8988T (cell line): ENCODE data around the gene RTN4.
"Not testable (repeated sequence)": the region's sequence is repeated elsewhere in the genome, so short reads cannot be mapped to it uniquely, and the experiment has no call there.

Experiments used
- DNase-seq: peaks from one replicate; pipeline ENCODE4 v3.0.0; 2011

RTN4 gene

GRCh38 chr2:55009277-55010060 is 40.8 kb downstream of the RTN4 start:
- no peak for DNase-seq

GRCh38 chr2:55006306-55006705 is 43.9 kb downstream of the RTN4 start:
- no peak for DNase-seq

GRCh38 chr2:55003706-55004639 is 46.3 kb downstream of the RTN4 start:
- no peak for DNase-seq

- DNase-seq, result no peak
These were observed 48.5 kb downstream of the RTN4 start for GRCh38 chr2:55001716-55002115.

GRCh38 chr2:55000341-55000740 is 49.9 kb downstream of the RTN4 start:
- no peak for DNase-seq

DNA sequence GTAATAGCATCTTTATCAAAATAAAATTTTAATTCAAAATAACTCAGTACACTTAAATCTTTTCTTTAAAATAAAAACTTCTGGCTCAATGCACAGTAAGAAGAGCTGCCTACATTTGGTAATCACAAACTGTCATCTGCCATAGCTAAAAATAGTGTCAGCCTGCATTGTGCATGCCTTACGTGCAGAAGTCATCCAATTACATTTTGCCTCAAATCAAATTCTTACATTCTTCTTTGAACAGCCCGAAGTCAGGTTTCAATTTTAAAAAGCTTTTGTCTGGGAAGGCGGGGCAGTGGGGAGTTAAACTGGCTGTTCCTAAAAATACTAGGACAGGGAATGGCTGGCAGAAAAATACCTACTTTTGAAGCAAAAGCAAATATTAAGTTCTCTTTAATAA is 51.1 kb downstream of the RTN4 start:
- no peak for DNase-seq

- no peak for DNase-seq
These were observed 52.4 kb downstream of the RTN4 start for GRCh38 chr2:54997826-54998225.

GRCh38 chr2:54995553-54995952 is 54.7 kb downstream of the RTN4 start:
- no peak for DNase-seq

- not testable (repeated sequence) for DNase-seq
These were observed 59.6 kb downstream of the RTN4 start for GRCh38 chr2:54990694-54991093.

GRCh38 chr2:54988612-54989011 is 61.6 kb downstream of the RTN4 start:
- DNase-seq, result no peak

GRCh38 chr2:54986264-54986663 is 64.0 kb downstream of the RTN4 start:
- no peak for DNase-seq

GRCh38 chr2:54984476-54984875 is 65.8 kb downstream of the RTN4 start:
- no peak for DNase-seq

DNA sequence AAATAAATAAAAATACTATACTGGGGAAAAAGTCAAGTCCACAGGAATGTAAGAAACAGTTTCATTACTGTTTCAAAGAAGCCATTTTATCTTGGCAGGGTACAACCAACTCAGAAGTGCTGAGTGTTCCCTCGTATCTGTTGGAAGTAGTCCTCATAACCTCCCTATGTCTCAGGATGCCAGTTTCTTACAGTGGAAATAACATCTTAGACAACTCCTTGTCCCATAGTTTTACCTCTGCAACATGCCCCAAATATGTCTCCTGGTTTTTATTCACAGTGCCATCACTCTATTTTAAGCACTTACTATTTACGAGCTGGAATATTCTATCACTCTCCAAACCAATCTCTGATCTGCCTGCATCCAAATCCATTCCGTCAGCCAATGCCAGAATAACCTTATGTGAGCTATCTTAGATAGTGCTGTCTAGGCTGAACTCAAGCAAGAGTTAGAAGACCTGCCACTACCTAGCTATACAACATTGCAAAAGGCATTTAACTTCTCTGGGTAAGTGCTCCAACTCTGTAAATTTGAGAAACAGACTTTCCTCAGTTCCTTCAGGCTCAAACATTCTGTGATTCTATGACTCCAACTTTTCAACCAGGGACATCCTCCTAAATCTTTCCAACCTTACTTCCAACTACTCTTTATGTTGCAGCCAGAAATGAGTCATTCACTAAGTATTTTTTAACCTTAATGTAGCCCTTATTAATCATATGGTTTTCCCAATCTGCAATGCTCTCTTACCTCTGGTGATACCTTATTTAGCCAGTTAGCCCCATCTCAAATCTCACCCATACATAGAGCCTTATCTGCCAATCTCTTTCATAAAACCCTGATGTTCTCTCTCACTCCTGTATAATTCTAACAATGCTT is 66.7 kb downstream of the RTN4 start:
- DNase-seq, result no peak

DNA sequence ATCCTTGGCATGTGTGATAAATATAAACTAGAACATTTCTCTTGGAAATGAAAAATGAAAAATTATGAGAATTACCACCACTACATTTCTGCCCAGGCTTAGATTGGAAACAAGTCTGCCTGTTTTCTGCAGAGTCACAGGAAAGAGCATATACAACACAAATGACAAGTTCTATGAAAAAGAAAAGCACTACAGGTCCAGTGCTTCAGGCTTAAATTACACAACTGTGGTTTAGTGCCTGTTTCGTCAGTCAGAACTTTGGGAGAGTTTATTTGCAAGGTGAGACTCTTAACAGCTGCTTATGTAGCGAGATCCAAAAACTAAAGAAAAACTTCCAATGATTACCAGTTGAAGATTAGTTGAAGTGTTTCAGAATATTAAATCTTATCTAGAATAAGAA is 68.9 kb downstream of the RTN4 start:
- no peak for DNase-seq

DNA sequence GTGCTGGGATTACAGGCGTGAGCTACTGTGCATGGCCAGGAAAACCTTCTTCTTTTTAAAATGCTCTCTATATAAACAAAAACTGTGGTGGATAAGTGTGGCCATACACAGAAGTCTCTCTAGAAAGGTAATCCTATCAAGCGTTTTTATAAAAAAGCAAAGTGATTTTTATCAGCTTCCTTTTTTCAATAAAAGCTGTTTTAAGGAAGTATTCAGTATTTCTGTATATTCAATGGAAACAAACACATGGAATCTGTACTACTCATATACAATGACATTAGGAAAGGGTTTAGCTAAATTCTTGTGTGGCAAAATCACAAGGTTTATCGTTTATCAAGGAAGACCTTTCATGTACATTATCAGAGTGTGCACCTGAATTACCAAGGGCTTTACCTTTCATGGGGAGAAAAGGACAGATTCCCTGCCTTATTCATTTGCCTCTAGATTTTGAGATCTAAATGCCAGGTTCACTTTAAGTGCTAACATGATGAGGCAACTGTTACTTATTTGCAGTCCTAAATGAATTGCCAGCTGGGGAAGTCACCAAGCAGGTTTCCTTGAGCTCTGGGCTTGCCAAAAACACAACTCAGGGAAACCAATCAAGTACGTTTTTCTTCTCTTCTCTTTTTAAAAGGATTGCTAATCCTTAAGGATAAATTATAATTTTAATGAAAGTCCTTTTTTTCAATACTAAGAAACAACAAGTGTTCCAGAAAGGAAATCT is 70.8 kb downstream of the RTN4 start:
- DNase-seq, result no peak

DNA sequence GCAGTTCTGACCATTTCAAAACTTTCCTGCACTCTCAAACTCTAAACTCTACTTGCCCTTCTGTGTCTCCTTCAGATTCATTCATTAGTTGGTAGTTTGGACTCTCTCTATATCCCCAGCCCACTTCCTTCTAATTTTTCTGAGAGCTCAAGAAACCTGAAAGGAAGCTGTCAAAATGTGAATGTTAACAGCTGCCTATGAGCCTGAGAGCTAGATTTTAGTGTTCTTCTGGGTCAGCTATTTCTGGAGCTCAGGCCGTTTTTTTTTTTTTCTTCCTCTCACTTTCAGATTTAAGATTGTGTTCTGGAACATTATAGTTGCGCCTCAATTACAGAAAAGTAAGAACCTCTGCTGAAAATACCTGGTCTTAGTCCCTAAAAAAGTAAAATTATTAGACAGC is 73.1 kb downstream of the RTN4 start:
- no peak for DNase-seq

GRCh38 chr2:54975598-54976492 is 74.4 kb downstream of the RTN4 start:
- DNase-seq, result no peak

GRCh38 chr2:54975175-54975574 is 75.1 kb downstream of the RTN4 start:
- DNase-seq, result no peak

DNA sequence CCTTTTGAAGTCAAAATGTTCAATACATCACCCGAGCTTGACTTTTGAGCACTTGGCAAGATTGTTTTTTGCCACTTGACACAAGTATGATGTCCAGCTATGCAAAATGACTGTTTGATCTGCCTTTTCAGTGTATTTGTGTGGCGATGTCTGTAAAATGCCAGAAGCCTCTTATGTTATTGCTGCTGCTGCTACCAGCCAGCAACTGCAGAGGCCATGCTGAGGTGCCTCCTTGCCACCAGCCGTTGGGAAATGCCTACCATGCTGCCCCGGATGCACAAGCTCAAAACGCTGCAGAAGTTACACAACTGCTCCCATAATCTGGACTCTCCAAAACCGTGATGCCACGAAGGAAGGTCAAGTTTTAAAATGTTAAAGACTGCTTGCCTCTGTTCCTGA is 80.3 kb downstream of the RTN4 start:
- no peak for DNase-seq

DNA sequence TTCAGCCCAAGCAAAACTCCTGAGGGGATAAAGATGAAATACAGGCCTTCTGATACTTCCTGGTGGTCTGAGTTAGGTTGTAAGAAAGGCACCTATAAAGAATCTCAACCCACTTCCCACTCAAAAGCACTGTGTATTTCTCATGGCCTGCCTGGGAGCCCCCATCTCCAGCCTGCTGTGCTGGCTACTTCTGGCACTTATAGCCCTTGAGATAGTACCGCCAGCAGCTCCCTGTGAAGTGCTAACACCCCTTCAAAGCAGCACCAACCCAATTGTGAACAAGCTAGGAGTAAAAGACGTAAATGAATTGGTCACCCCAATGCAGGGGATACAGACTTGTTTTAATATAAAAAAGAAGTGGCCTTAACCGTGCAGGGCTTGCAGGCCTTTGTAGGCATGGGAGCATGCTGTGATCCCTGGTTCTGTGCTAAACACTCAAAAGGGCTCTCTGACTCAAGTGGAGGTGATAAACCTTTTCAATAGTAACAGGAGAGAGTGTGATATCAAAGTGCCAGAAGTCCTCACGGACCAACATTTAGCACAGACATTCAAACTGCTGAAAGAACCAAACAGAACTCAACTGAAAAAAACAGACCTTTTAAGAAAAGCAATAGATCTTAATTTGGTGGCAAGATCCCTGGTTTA is 80.8 kb downstream of the RTN4 start:
- no peak for DNase-seq
